Neural progenitor cell (in vitro differentiated cells): Measurements from ENCODE around the gene DLK1. TPM values are rescaled to one million over a fixed set of nuclear protein-coding genes. Genes with fewer than 3 reads are reported as not detected.

Experiments
- DNase-seq: peaks from one replicate; pipeline ENCODE4 v3.0.0-alpha.2; 2016; ENCODE audit warnings: low spot score
- H2AFZ ChIP-seq: fragments of 200-600 bp; sonication (generic); replicated peaks from 2 replicates; pipeline ENCODE4 v1.6.1; 2016; ENCODE audit warnings: antibody characterized with exemption
- H3F3A ChIP-seq: fragments of 200-600 bp; sonication (generic); 2 replicates; pipeline ENCODE4 v1.6.1; 2016; ENCODE audit warnings: antibody characterized with exemption, low read depth
- H3K27ac ChIP-seq: fragments of 200-600 bp; sonication (generic); 2 replicates; pipeline ENCODE4 v1.5.1; 2016; ENCODE audit warnings: mild to moderate bottlenecking
- H3K27me3 ChIP-seq: fragments of 200-600 bp; sonication (generic); 2 replicates; pipeline ENCODE4 v1.6.1; 2016; ENCODE audit warnings: mild to moderate bottlenecking, moderate library complexity
- H3K36me3 ChIP-seq: fragments of 200-600 bp; sonication (generic); 2 replicates; pipeline ENCODE4 v1.5.1; 2016
- H3K4me1 ChIP-seq: fragments of 200-600 bp; sonication (generic); 2 replicates; pipeline ENCODE4 v1.6.1; 2016; ENCODE audit warnings: mixed run types
- H3K4me2 ChIP-seq: fragments of 200-600 bp; sonication (generic); 2 replicates; pipeline ENCODE4 v1.6.1; 2016
- H3K4me3 ChIP-seq: fragments of 200-600 bp; sonication (generic); 2 replicates; pipeline ENCODE4 v1.5.1; 2016
- H3K79me2 ChIP-seq: fragments of 200-600 bp; sonication (generic); 2 replicates; pipeline ENCODE4 v1.6.1; 2016; ENCODE audit warnings: low read depth
- H3K9ac ChIP-seq: fragments of 200-600 bp; sonication (generic); 2 replicates; pipeline ENCODE4 v1.6.1; 2016
- H3K9me3 ChIP-seq: fragments of 200-600 bp; sonication (generic); 2 replicates; pipeline ENCODE4 v1.5.1; 2016; ENCODE audit warnings: low read depth
- H4K20me1 ChIP-seq: fragments of 200-600 bp; sonication (generic); 2 replicates; pipeline ENCODE4 v1.6.1; 2016; ENCODE audit warnings: low read depth
- H3K27ac Mint-ChIP-seq: 3 replicates; pipeline ENCODE4 v1.8.0; 2021; ENCODE audit warnings: mixed read lengths
- H3K27me3 Mint-ChIP-seq: 2 replicates; pipeline ENCODE4 v1.8.0; 2022; ENCODE audit warnings: low read depth, mild to moderate bottlenecking, inconsistent platforms, moderate library complexity, mixed read lengths; ENCODE audit not compliant: insufficient read depth
- H3K36me3 Mint-ChIP-seq: 3 replicates; pipeline ENCODE4 v1.8.0; 2021; ENCODE audit warnings: mixed read lengths
- H3K4me1 Mint-ChIP-seq: 3 replicates; pipeline ENCODE4 v1.8.0; 2021; ENCODE audit warnings: mixed read lengths
- H3K4me3 Mint-ChIP-seq: 3 replicates; pipeline ENCODE4 v1.8.0; 2021; ENCODE audit warnings: mild to moderate bottlenecking, moderate library complexity, mixed read lengths
- H3K9me3 Mint-ChIP-seq: 3 replicates; pipeline ENCODE4 v1.8.0; 2020; ENCODE audit warnings: mixed read lengths
- CTCF ChIP-seq: fragments of 200-600 bp; sonication (generic); IDR thresholded peaks from 2 replicates; pipeline ENCODE4 v1.5.1; 2017; ENCODE audit warnings: antibody characterized with exemption, mild to moderate bottlenecking
- EZH2 ChIP-seq: fragments of 200-600 bp; sonication (generic); IDR thresholded peaks from 2 replicates; pipeline ENCODE4 v1.6.1; 2017; ENCODE audit warnings: antibody characterized with exemption, mild to moderate bottlenecking, moderate library complexity
- EZH2phosphoT487 ChIP-seq: fragments of 200-600 bp; sonication (generic); IDR thresholded peaks from 2 replicates; pipeline ENCODE4 v1.6.1; 2017; ENCODE audit warnings: antibody characterized with exemption
- total RNA-seq: library from RNA; depleted of rRNA; stranded (reverse); fragments of >200 nt; gene quantifications from 2 replicates; pipeline ENCODE4 v1.2.3, GENCODE V29; 2015; ENCODE audit warnings: low replicate concordance

DLK1 gene
- total RNA-seq, 1 donor from 2014 or later, result 312 TPM

GRCh38 chr14:100708425-100709288 is 18.0 kb upstream of the DLK1 start:
- H3K27ac ChIP-seq, result no peak overlapping the region
- H3K9me3 Mint-ChIP-seq, result no peaks in the 10 kb centered on the region
- H3K4me3 ChIP-seq, result no peak overlapping the region
- no peaks in the 10 kb centered on the region for H4K20me1 ChIP-seq
- H3K4me3 Mint-ChIP-seq, result no peak overlapping the region
- H3K4me2 ChIP-seq, result peak overlapping the region; percentile 70
- H3K27me3 ChIP-seq, result peaks cover 10% of the 10 kb centered on the region
- peaks cover 40% of the 10 kb centered on the region for H3F3A ChIP-seq
- TF ChIP-seq EZH2 (no peak), CTCF (peak; percentile 28)
- no peak overlapping the region for H3K27ac Mint-ChIP-seq
- H3K4me1 ChIP-seq, result peaks cover 35% of the 10 kb centered on the region
- H3K79me2 ChIP-seq, result no peaks in the 10 kb centered on the region
- no peaks in the 10 kb centered on the region for H3K36me3 Mint-ChIP-seq
- peaks cover 32% of the 10 kb centered on the region for H3K27me3 Mint-ChIP-seq
- DNase-seq, result peak; percentile 42
- H2AFZ ChIP-seq, result no peak overlapping the region
- no peaks in the 10 kb centered on the region for H3K9me3 ChIP-seq
- H3K4me1 Mint-ChIP-seq, result peaks cover 41% of the 10 kb centered on the region
- H3K36me3 ChIP-seq, result no peaks in the 10 kb centered on the region
- H3K9ac ChIP-seq, result no peak overlapping the region

- no peaks in the 10 kb centered on the region for H3K79me2 ChIP-seq
- no peak overlapping the region for H3K27ac ChIP-seq
- no peaks in the 10 kb centered on the region for H3K9me3 ChIP-seq
- H3K36me3 ChIP-seq, result no peaks in the 10 kb centered on the region
- H3K9ac ChIP-seq, result no peak overlapping the region
- peak overlapping the region; percentile 21 for H3K4me3 ChIP-seq
- H3K4me1 ChIP-seq, result peaks cover 38% of the 10 kb centered on the region
- peak; percentile 75 for DNase-seq
- Mint-ChIP-seq H3K27me3 (peaks cover 33% of the 10 kb centered on the region), H3K36me3 (no peaks in the 10 kb centered on the region), H3K27ac (no peak overlapping the region), H3K4me3 (peak overlapping the region; percentile 80), H3K9me3 (no peaks in the 10 kb centered on the region), H3K4me1 (peaks cover 42% of the 10 kb centered on the region)
- peak overlapping the region; percentile 70 for H3K4me2 ChIP-seq
- TF ChIP-seq CTCF, result peak; percentile 54
- TF ChIP-seq EZH2phosphoT487, result peak; percentile 25
- TF ChIP-seq EZH2, result no peak
- H4K20me1 ChIP-seq, result no peaks in the 10 kb centered on the region
- peaks cover 40% of the 10 kb centered on the region for H3F3A ChIP-seq
- no peak overlapping the region for H2AFZ ChIP-seq
- H3K27me3 ChIP-seq, result peaks cover 10% of the 10 kb centered on the region
These were observed 17.1 kb upstream of the DLK1 start for GRCh38 chr14:100709289-100710284.

GRCh38 chr14:100710391-100710790 is 16.3 kb upstream of the DLK1 start:
- Histone ChIP-seq H4K20me1 (no peaks in the 10 kb centered on the region), H3K27me3 (peaks cover 10% of the 10 kb centered on the region), H3K27ac (no peak overlapping the region), H3K9ac (no peak overlapping the region), H3K4me1 (peaks cover 38% of the 10 kb centered on the region), H2AFZ (no peak overlapping the region), H3K4me3 (no peak overlapping the region), H3F3A (peaks cover 42% of the 10 kb centered on the region), H3K9me3 (no peaks in the 10 kb centered on the region), H3K79me2 (no peaks in the 10 kb centered on the region), H3K4me2 (peak overlapping the region; percentile 70), H3K36me3 (no peaks in the 10 kb centered on the region)
- peak overlapping the region; percentile 27 for H3K27ac Mint-ChIP-seq
- H3K4me3 Mint-ChIP-seq, result peak overlapping the region; percentile 16
- no peaks in the 10 kb centered on the region for H3K9me3 Mint-ChIP-seq
- H3K27me3 Mint-ChIP-seq, result peaks cover 32% of the 10 kb centered on the region
- TF ChIP-seq EZH2phosphoT487 (no peak), CTCF (no peak), EZH2 (no peak)
- no peaks in the 10 kb centered on the region for H3K36me3 Mint-ChIP-seq
- H3K4me1 Mint-ChIP-seq, result peaks cover 42% of the 10 kb centered on the region
- DNase-seq, result no peak
